HEK293T (cell line): ENCODE results near the gene EFNB2.

Experiments
- ARNT ChIP-seq: fragments of 450-650 bp; IDR thresholded peaks from 2 replicates; pipeline ENCODE4 v1.6.1; 2017; ENCODE audit warnings: mild to moderate bottlenecking
- BHLHE40 ChIP-seq: fragments of 450-650 bp; IDR thresholded peaks from 2 replicates; pipeline ENCODE4 v1.6.1; 2016; ENCODE audit warnings: mild to moderate bottlenecking, moderate library complexity, borderline replicate concordance
- FOXM1 ChIP-seq: fragments of 450-650 bp; IDR thresholded peaks from 2 replicates; pipeline ENCODE4 v1.6.1; 2017; ENCODE audit warnings: mild to moderate bottlenecking, borderline replicate concordance
- L3MBTL2 ChIP-seq: fragments of 450-650 bp; conservative IDR thresholded peaks from 2 replicates; pipeline ENCODE4 v1.6.1; 2016; ENCODE audit warnings: mild to moderate bottlenecking
- SP1 ChIP-seq: fragments of 450-650 bp; IDR thresholded peaks from 2 replicates; pipeline ENCODE4 v1.6.1; 2017
- SUZ12 ChIP-seq: fragments of 450-650 bp; IDR thresholded peaks from 2 replicates; pipeline ENCODE4 v1.6.1; 2016; ENCODE audit warnings: mild to moderate bottlenecking
- TARDBP ChIP-seq: fragments of 450-650 bp; IDR thresholded peaks from 2 replicates; pipeline ENCODE4 v1.6.1; 2016

DNA sequence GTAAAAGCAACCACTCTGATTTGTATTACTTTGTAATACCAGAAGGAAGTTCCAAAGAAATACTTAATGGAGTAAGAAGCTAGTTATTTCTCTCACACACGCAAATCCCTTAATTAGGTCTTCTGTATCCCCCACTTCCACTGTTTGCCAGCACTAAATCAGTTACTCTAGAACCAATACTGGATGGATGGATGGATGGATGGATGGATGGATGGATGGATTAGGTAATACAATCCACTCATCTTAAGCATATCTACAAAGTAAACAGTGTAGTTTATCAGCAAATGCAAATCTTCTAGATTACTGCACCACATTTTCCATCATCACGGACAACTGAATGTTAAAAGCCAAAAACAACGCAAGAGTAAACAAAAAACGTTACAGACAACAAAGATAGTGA is 5.2 kb upstream of the EFNB2 start:
- no peak for TF ChIP-seq TARDBP
- TF ChIP-seq SP1: no peak
- TF ChIP-seq BHLHE40: no peak
- no peak for TF ChIP-seq L3MBTL2
- no peak for TF ChIP-seq FOXM1
- TF ChIP-seq ARNT: no peak
- no peak for TF ChIP-seq SUZ12
